HFF-Myc (cell line): ENCODE data around the gene DTNBP1.
"Not testable (repeated sequence)": the region's sequence is repeated elsewhere in the genome, so short reads cannot be mapped to it uniquely, and the experiment has no call there.

Experiments
- DNase-seq: peaks from one replicate; pipeline ENCODE4 v3.0.0-alpha.2; 2011; ENCODE audit warnings: low read depth; ENCODE audit errors: extremely low read depth
- H3K4me3 ChIP-seq: replicated peaks from 2 replicates; pipeline ENCODE4 v1.5.1; 2011; ENCODE audit warnings: low read depth, mild to moderate bottlenecking, control low read depth, low read length
- TF ChIP-seq, protein P1 (sequence below): IDR thresholded peaks from 2 replicates; pipeline ENCODE4 v1.5.1; 2012; ENCODE audit warnings: mild to moderate bottlenecking, low read depth, low read length, control low read depth; ENCODE audit errors: missing control alignments

Gene DTNBP1

DNA sequence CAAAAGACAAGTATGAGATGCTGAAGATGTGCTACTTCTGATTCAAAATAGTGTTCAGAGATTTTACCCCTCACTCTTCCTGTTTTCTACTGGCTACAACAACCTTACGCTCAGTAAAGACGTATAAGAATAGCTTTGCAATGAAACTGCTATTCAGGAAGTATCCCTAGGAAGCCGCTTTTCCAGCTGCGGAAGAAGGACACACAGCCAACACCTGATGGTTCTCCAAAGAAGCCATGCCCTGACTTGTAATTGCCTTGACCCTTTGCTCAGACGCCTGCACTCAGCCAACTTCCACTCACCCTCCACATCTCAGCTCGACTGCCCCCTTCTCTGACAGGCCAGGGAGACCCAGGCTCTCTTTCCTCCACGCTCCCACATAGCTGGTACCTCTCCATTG is 111.6 kb downstream of the DTNBP1 start:
- TF ChIP-seq, protein P1, sequence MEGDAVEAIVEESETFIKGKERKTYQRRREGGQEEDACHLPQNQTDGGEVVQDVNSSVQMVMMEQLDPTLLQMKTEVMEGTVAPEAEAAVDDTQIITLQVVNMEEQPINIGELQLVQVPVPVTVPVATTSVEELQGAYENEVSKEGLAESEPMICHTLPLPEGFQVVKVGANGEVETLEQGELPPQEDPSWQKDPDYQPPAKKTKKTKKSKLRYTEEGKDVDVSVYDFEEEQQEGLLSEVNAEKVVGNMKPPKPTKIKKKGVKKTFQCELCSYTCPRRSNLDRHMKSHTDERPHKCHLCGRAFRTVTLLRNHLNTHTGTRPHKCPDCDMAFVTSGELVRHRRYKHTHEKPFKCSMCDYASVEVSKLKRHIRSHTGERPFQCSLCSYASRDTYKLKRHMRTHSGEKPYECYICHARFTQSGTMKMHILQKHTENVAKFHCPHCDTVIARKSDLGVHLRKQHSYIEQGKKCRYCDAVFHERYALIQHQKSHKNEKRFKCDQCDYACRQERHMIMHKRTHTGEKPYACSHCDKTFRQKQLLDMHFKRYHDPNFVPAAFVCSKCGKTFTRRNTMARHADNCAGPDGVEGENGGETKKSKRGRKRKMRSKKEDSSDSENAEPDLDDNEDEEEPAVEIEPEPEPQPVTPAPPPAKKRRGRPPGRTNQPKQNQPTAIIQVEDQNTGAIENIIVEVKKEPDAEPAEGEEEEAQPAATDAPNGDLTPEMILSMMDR = no peak
- DNase-seq = no peak
- H3K4me3 ChIP-seq = no peak overlapping the region

DNA sequence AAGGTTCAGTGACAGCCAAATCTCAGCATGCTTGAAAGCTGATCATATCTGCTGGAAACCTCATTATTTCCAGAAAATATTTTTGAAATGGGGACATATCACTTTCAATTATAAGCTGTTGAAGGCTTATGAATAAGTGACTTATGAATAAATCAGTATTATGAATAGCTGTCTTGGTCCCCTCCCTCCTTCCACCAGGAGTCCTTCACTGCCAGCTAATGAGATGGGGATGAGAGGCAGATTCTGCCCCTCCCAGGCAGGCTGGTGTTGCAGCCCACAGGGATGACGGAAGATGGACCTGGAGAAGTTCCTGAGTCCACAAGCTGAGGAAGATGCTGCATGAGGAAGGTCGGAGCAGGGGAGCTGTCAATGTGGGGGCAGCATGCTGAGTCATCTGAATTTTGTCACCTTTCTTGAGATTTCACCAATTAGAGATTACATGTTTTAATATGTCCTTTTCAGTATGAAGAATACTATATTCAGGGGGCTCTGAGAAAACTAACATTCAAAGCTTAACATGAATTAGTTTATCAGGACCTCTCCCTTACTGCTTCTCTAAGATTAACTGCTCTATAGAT is 112.2 kb downstream of the DTNBP1 start:
- TF ChIP-seq, protein P1 = no peak
- H3K4me3 ChIP-seq = no peak overlapping the region
- DNase-seq = no peak

DNA sequence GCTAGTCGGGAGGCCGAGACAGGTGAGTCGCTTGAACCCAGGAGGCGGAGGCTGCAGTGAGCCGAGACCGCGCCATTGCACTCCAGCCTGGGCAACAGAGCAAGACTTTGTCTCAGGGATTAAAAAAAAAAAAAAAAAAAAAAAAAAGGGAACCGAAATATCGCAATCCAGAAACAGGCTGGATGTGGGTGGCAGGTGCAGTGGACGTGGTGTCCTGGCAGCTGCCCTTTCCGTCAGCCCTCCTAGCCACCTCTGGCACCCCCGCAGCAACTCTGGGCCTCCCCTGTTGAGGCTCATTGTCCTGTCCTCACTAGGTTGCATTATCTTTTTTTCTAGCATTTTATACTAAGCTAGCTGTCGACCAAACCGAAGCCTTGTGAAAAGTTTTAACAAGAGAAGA is 113.5 kb downstream of the DTNBP1 start:
- TF ChIP-seq, protein P1 = no peak
- DNase-seq = no peak
- H3K4me3 ChIP-seq = no peak overlapping the region

DNA sequence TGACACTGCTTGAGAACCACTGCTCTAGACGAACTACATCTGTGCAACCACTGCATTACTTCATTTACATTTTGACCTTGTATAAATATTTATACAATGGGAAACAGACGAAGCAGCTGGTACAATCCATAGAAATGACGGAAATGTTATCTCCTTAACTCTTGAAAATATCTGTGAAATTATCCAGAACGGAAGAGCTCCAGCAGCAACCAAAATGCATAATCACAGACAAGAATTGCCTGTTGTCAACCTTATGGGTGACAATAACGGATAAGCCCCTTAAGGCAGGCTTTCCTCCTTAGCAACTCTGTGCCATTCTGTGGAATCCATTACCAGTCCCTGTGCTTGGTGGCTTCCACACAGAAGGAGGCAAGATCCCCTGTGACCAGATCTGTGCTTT is 115.4 kb downstream of the DTNBP1 start:
- DNase-seq = no peak
- no peak overlapping the region for H3K4me3 ChIP-seq
- TF ChIP-seq, protein P1 = no peak

GRCh38 chr6:15546591-15546990 is 116.2 kb downstream of the DTNBP1 start:
- no peak overlapping the region for H3K4me3 ChIP-seq
- DNase-seq = no peak
- TF ChIP-seq, protein P1 = no peak

DNA sequence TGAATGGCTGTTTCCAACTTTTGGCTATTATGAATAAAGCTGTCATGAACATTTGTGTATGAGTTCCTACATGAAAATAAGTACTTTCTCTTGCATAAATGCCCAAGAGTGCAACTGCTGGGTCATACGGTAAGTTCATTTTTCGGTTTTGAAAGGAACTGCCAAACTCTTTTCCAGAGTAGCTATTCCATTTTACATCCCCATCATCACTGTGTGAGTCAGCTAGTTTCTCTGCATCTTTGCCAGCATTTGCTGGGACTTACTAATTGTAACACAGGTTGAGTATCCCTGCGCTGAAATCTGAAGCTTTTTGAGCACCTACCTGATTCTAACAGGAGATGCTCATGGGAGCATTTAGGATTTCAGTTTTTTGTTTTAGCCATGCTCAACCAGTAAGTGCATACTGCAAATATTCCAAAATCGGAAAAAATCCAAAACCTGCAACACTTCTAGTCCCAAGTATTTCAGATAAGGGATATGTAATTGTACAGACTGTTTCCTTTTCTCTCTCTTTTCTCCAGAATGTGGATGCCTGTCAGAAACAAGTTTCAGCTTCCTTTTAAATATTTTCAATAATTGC is 118.4 kb downstream of the DTNBP1 start:
- TF ChIP-seq, protein P1 = no peak
- DNase-seq = no peak
- no peak overlapping the region for H3K4me3 ChIP-seq

GRCh38 chr6:15543332-15543917 is 119.4 kb downstream of the DTNBP1 start:
- H3K4me3 ChIP-seq, DNase-seq: not testable (repeated sequence)
